Parathyroid adenoma (tissue), 2 donors: ENCODE measurements around the gene INMT.

Experiments
- H2AFZ ChIP-seq: fragments of 300-600 bp; sonication (generic); one replicate; pipeline ENCODE4 v1.7.0; 2017; ENCODE audit warnings: antibody characterized with exemption, mild to moderate bottlenecking
- H3K27ac ChIP-seq: fragments of 300-600 bp; sonication (generic); one replicate; pipeline ENCODE4 v1.7.0; 2017
- H3K27me3 ChIP-seq: fragments of 300-600 bp; sonication (generic); one replicate; pipeline ENCODE4 v1.7.0; 2017; ENCODE audit warnings: low read length; ENCODE audit not compliant: control insufficient read depth, insufficient read depth
- H3K36me3 ChIP-seq: fragments of 300-600 bp; sonication (generic); one replicate; pipeline ENCODE4 v1.7.0; 2017; ENCODE audit warnings: low read length; ENCODE audit not compliant: control insufficient read depth, insufficient read depth
- H3K4me1 ChIP-seq: fragments of 300-600 bp; sonication (generic); one replicate; pipeline ENCODE4 v1.7.0; 2017; ENCODE audit warnings: control low read depth
- H3K4me2 ChIP-seq: fragments of 300-600 bp; sonication (generic); one replicate; pipeline ENCODE4 v1.7.0; 2017; ENCODE audit warnings: low read length
- H3K4me3 ChIP-seq: fragments of 300-600 bp; sonication (generic); one replicate; pipeline ENCODE4 v1.7.0; 2017; ENCODE audit warnings: low read depth, low read length
- H3K79me2 ChIP-seq: fragments of 300-600 bp; sonication (generic); one replicate; pipeline ENCODE4 v1.7.0; 2017; ENCODE audit warnings: control low read depth
- H3K9ac ChIP-seq: fragments of 300-600 bp; sonication (generic); one replicate; pipeline ENCODE4 v1.7.0; 2017; ENCODE audit warnings: mild to moderate bottlenecking
- H3K9me3 ChIP-seq: fragments of 300-600 bp; sonication (generic); one replicate; pipeline ENCODE4 v1.7.0; 2017; ENCODE audit warnings: low read length; ENCODE audit not compliant: control insufficient read depth
- CTCF ChIP-seq: fragments of 300-600 bp; sonication (generic); IDR thresholded peaks from one replicate; pipeline ENCODE4 v1.7.0; 2017; ENCODE audit warnings: antibody characterized with exemption, mild to moderate bottlenecking
- donor health status: primary hyperparathyroidism.

Gene INMT

GRCh38 chr7:30799976-30800661 lies 48.2 kb downstream of the INMT start:
- H3K27me3 ChIP-seq: no peaks in the 10 kb centered on the region
- H3K9me3 ChIP-seq: no peaks in the 10 kb centered on the region
- TF ChIP-seq CTCF: no peak
- peaks cover 27% of the 10 kb centered on the region for H3K79me2 ChIP-seq
- no peaks in the 10 kb centered on the region for H3K36me3 ChIP-seq
- H2AFZ ChIP-seq: no peak overlapping the region
- no peak overlapping the region for H3K4me2 ChIP-seq
- H3K27ac ChIP-seq: no peak overlapping the region
- H3K4me3 ChIP-seq: no peak overlapping the region
- H3K9ac ChIP-seq: no peak overlapping the region
- H3K4me1 ChIP-seq: peaks cover 14% of the 10 kb centered on the region

GRCh38 chr7:30800785-30801252 lies 48.9 kb downstream of the INMT start:
- Histone ChIP-seq H3K4me2 (no peak overlapping the region), H3K36me3 (no peaks in the 10 kb centered on the region), H2AFZ (no peak overlapping the region), H3K9ac (no peak overlapping the region), H3K9me3 (no peaks in the 10 kb centered on the region), H3K79me2 (peaks cover 31% of the 10 kb centered on the region), H3K4me3 (no peak overlapping the region), H3K27me3 (no peaks in the 10 kb centered on the region), H3K27ac (no peak overlapping the region), H3K4me1 (peaks cover 9% of the 10 kb centered on the region)
- TF ChIP-seq CTCF: peak; percentile 45

GRCh38 chr7:30802812-30803211 lies 50.9 kb downstream of the INMT start:
- no peak overlapping the region for H3K4me2 ChIP-seq
- H3K4me3 ChIP-seq: no peak overlapping the region
- H2AFZ ChIP-seq: no peak overlapping the region
- H3K36me3 ChIP-seq: no peaks in the 10 kb centered on the region
- H3K9me3 ChIP-seq: no peaks in the 10 kb centered on the region
- no peak overlapping the region for H3K27ac ChIP-seq
- no peaks in the 10 kb centered on the region for H3K27me3 ChIP-seq
- no peak overlapping the region for H3K9ac ChIP-seq
- H3K4me1 ChIP-seq: peaks cover 9% of the 10 kb centered on the region
- H3K79me2 ChIP-seq: peaks cover 26% of the 10 kb centered on the region
- no peak for TF ChIP-seq CTCF

GRCh38 chr7:30804078-30804661 lies 52.2 kb downstream of the INMT start:
- Histone ChIP-seq H3K27ac (peak overlapping the region; percentile 52), H3K9me3 (no peaks in the 10 kb centered on the region)
- no peak for TF ChIP-seq CTCF

More at GRCh38 chr7:30804078-30804661, 52.2 kb downstream of the INMT start:
- H3K79me2 ChIP-seq: peaks cover 26% of the 10 kb centered on the region
- H3K4me2 ChIP-seq: no peak overlapping the region
- H3K9ac ChIP-seq: no peak overlapping the region
- H3K36me3 ChIP-seq: no peaks in the 10 kb centered on the region
- H3K4me3 ChIP-seq: no peak overlapping the region
- H3K27me3 ChIP-seq: no peaks in the 10 kb centered on the region
- H3K4me1 ChIP-seq: peaks cover 9% of the 10 kb centered on the region
- no peak overlapping the region for H2AFZ ChIP-seq
